ENCODE data around the gene IMPA2. TPM values are rescaled to one million over a fixed set of nuclear protein-coding genes. Genes with fewer than 3 reads are reported as not detected.
A peak's percentile ranks its signal among the peaks of the same experiment; 100 is the strongest.

IMPA2 gene
- total RNA-seq, 1 experiment from 2014 or later, result 37.6 TPM

GRCh38 chr18:12030670-12031069, 49.4 kb downstream of the IMPA2 start:
- Histone ChIP-seq H3K27me3 (ENCODE audit: control insufficient read depth, insufficient read depth, low read length) (no peaks in the 10 kb centered on the region), H3K4me1 (ENCODE audit: control insufficient read depth, insufficient read depth, low read length) (no peaks in the 10 kb centered on the region), H3K27ac (ENCODE audit: low read length) (no peak overlapping the region), H3K36me3 (ENCODE audit: control insufficient read depth, insufficient read depth, low read length) (no peaks in the 10 kb centered on the region), H3K4me3 (ENCODE audit: low read depth in 2 of 2, low read length in 2 of 2) (no peak overlapping the region), H3K9me3 (ENCODE audit: control insufficient read depth, insufficient read depth, low read depth, low read length) (no peaks in the 10 kb centered on the region)
- DNase-seq (ENCODE audit: low read depth, low spot score) (no peak), ATAC-seq (no peak)
- intact Hi-C loops (cut with micrococcal nuclease; ENCODE audit: unreplicated experiment), result loop anchor here (10.0 kb wide), 1 partner anchor 376 kb away; no protein-coding TSS in a partner anchor
- in situ Hi-C loops (cut with HindIII; ENCODE audit: low pct_unique_long_range_greater_than_20kb, low sequenced_read_pairs), result no loop called here
- TSS peak; percentile 89 for BruUV-seq (replicated peaks)
- ChIA-PET POLR2A (no interaction called here), CTCF (no interaction called here)
- TF ChIP-seq CTCF (IDR thresholded peaks at IDR 0.05) (no peak), REST (IDR thresholded peaks at IDR 0.05; ENCODE audit: insufficient read depth in 1 of 2, low read depth in 2 of 2, low read length in 1 of 2) (no peak), POLR2AphosphoS5 (IDR thresholded peaks at IDR 0.05; ENCODE audit: low read depth, low read length) (no peak), SIN3A (IDR thresholded peaks at IDR 0.05; ENCODE audit: borderline replicate concordance, insufficient read depth, low read depth, low read length) (no peak), TCF7L2 (IDR thresholded peaks at IDR 0.05; ENCODE audit: low read depth, low read length) (no peak)

GRCh38 chr18:12031181-12031580, 49.9 kb downstream of the IMPA2 start:
- intact Hi-C loops (cut with micrococcal nuclease; ENCODE audit: unreplicated experiment), result loop anchor here (10.0 kb wide), 1 partner anchor 376 kb away; no protein-coding TSS in a partner anchor
- CTCF ChIA-PET, result no interaction called here

More at GRCh38 chr18:12031181-12031580, 49.9 kb downstream of the IMPA2 start:
- POLR2A ChIA-PET, result no interaction called here
- TF ChIP-seq SIN3A (IDR thresholded peaks at IDR 0.05; ENCODE audit: borderline replicate concordance, insufficient read depth, low read depth, low read length) (no peak), TCF7L2 (IDR thresholded peaks at IDR 0.05; ENCODE audit: low read depth, low read length) (no peak), CTCF (IDR thresholded peaks at IDR 0.05) (no peak), POLR2AphosphoS5 (IDR thresholded peaks at IDR 0.05; ENCODE audit: low read depth, low read length) (no peak), REST (IDR thresholded peaks at IDR 0.05; ENCODE audit: insufficient read depth in 1 of 2, low read depth in 2 of 2, low read length in 1 of 2) (no peak)
- no peak overlapping the region for H3K27ac ChIP-seq (ENCODE audit: low read length)
- no peaks in the 10 kb centered on the region for H3K36me3 ChIP-seq (ENCODE audit: control insufficient read depth, insufficient read depth, low read length)
- H3K9me3 ChIP-seq (ENCODE audit: control insufficient read depth, insufficient read depth, low read depth, low read length), result no peaks in the 10 kb centered on the region
- no peaks in the 10 kb centered on the region for H3K4me1 ChIP-seq (ENCODE audit: control insufficient read depth, insufficient read depth, low read length)
- no peak for DNase-seq (ENCODE audit: low read depth, low spot score)
- no TSS peak for BruUV-seq (replicated peaks)
- H3K4me3 ChIP-seq (ENCODE audit: low read depth in 2 of 2, low read length in 2 of 2), result no peak overlapping the region
- no peak for ATAC-seq
- in situ Hi-C loops (cut with HindIII; ENCODE audit: low pct_unique_long_range_greater_than_20kb, low sequenced_read_pairs), result no loop called here
- H3K27me3 ChIP-seq (ENCODE audit: control insufficient read depth, insufficient read depth, low read length), result no peaks in the 10 kb centered on the region
